ENCODE results near the gene UBR4.

DNA sequence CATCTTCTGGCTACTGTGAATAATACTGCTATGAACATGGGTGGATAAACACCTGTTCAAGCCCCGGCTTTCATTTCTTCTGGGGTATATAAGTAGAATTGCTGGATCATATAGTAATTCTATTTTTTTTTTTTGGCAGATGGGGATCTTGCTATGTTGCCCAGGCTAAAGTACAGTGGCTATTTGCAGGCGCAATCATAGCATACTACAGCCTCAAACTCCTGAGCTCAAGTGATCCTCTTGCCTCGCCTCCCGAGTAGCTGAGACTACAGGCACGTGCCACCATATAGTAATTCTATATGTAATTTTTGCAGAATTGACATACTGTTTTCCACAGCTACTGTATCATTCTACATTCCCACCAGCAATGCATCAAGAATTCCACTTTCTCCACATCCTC is 27.8 kb downstream of the UBR4 start:
- TF ChIP-seq, protein P1, sequence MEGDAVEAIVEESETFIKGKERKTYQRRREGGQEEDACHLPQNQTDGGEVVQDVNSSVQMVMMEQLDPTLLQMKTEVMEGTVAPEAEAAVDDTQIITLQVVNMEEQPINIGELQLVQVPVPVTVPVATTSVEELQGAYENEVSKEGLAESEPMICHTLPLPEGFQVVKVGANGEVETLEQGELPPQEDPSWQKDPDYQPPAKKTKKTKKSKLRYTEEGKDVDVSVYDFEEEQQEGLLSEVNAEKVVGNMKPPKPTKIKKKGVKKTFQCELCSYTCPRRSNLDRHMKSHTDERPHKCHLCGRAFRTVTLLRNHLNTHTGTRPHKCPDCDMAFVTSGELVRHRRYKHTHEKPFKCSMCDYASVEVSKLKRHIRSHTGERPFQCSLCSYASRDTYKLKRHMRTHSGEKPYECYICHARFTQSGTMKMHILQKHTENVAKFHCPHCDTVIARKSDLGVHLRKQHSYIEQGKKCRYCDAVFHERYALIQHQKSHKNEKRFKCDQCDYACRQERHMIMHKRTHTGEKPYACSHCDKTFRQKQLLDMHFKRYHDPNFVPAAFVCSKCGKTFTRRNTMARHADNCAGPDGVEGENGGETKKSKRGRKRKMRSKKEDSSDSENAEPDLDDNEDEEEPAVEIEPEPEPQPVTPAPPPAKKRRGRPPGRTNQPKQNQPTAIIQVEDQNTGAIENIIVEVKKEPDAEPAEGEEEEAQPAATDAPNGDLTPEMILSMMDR (optimal IDR thresholded peaks at IDR 0.05 in 1 of 3, IDR thresholded peaks at IDR 0.05 in 1 of 3, conservative IDR thresholded peaks at IDR 0.05 in 1 of 3; ENCODE audit: extremely low read depth in 1 of 3, insufficient read depth in 2 of 3, low read length in 3 of 3): no peak
- TF ChIP-seq EZH2 (IDR thresholded peaks at IDR 0.05; ENCODE audit: low read length): no peak

Measured in keratinocyte (primary cell).